Loucy (cell line): ENCODE results near the gene TBCE.

Source experiments
- H2AFZ ChIP-seq: fragments of 200-600 bp; sonication (generic); 2 replicates; pipeline ENCODE4 v1.6.0; 2016; ENCODE audit warnings: antibody characterized with exemption, mild to moderate bottlenecking, low read length, moderate library complexity
- H3F3A ChIP-seq: fragments of 200-600 bp; 2 replicates; pipeline ENCODE4 v1.6.0; 2016; ENCODE audit warnings: antibody characterized with exemption, low read depth, mild to moderate bottlenecking
- H3K27me3 ChIP-seq: fragments of 200-600 bp; sonication (generic); 2 replicates; pipeline ENCODE4 v1.6.1; 2014; ENCODE audit warnings: low read length, mild to moderate bottlenecking; ENCODE audit not compliant: insufficient read depth, poor library complexity, severe bottlenecking
- H3K36me3 ChIP-seq: fragments of 200-600 bp; sonication (generic); 2 replicates; pipeline ENCODE4 v1.6.1; 2016; ENCODE audit warnings: low read length; ENCODE audit not compliant: insufficient read depth
- H3K4me1 ChIP-seq: fragments of 200-600 bp; sonication (generic); 2 replicates; pipeline ENCODE4 v1.5.1; 2014; ENCODE audit warnings: low read length, mild to moderate bottlenecking; ENCODE audit not compliant: insufficient read depth, poor library complexity, severe bottlenecking
- H3K4me2 ChIP-seq: fragments of 200-600 bp; sonication (generic); 2 replicates; pipeline ENCODE4 v1.6.0; 2014; ENCODE audit warnings: antibody characterized with exemption, low read length, low read depth, mild to moderate bottlenecking; ENCODE audit not compliant: poor library complexity, severe bottlenecking
- H3K4me3 ChIP-seq: fragments of 200-600 bp; sonication (generic); 2 replicates; pipeline ENCODE4 v1.5.1; 2014; ENCODE audit warnings: low read length, mild to moderate bottlenecking, mixed read lengths; ENCODE audit not compliant: poor library complexity, severe bottlenecking
- H3K79me2 ChIP-seq: fragments of 200-600 bp; sonication (generic); 2 replicates; pipeline ENCODE4 v1.6.1; 2014; ENCODE audit warnings: low read length; ENCODE audit not compliant: insufficient read depth
- H3K9ac ChIP-seq: fragments of 200-600 bp; sonication (generic); 2 replicates; pipeline ENCODE4 v1.6.0; 2014; ENCODE audit warnings: mild to moderate bottlenecking, low read depth, low read length, moderate library complexity; ENCODE audit not compliant: poor library complexity, severe bottlenecking
- H3K9me2 ChIP-seq: fragments of 200-600 bp; sonication (generic); replicated peaks from 2 replicates; pipeline ENCODE4 v1.6.1; 2016; ENCODE audit warnings: low read depth, low read length, mixed read lengths
- H3K9me3 ChIP-seq: fragments of 200-600 bp; sonication (generic); 2 replicates; pipeline ENCODE4 v1.6.1; 2014; ENCODE audit warnings: mild to moderate bottlenecking, antibody characterized with exemption, low read length, low read depth; ENCODE audit not compliant: insufficient read depth
- H4K20me1 ChIP-seq: fragments of 200-600 bp; sonication (generic); 2 replicates; pipeline ENCODE4 v1.6.0; 2014; ENCODE audit warnings: antibody characterized with exemption, low read length, mild to moderate bottlenecking; ENCODE audit not compliant: insufficient read depth, poor library complexity, severe bottlenecking
- EZH2phosphoT487 ChIP-seq: fragments of 200-600 bp; IDR thresholded peaks from 2 replicates; pipeline ENCODE4 v1.6.1; 2018; ENCODE audit warnings: antibody characterized with exemption, mild to moderate bottlenecking, moderate library complexity, borderline replicate concordance
- TF ChIP-seq, protein P1 (sequence below): fragments of 200-600 bp; sonication (generic); conservative IDR thresholded peaks from 2 replicates; pipeline ENCODE4 v1.5.1; 2014; ENCODE audit warnings: mild to moderate bottlenecking, antibody characterized with exemption, low read length

The TBCE gene, protein sequence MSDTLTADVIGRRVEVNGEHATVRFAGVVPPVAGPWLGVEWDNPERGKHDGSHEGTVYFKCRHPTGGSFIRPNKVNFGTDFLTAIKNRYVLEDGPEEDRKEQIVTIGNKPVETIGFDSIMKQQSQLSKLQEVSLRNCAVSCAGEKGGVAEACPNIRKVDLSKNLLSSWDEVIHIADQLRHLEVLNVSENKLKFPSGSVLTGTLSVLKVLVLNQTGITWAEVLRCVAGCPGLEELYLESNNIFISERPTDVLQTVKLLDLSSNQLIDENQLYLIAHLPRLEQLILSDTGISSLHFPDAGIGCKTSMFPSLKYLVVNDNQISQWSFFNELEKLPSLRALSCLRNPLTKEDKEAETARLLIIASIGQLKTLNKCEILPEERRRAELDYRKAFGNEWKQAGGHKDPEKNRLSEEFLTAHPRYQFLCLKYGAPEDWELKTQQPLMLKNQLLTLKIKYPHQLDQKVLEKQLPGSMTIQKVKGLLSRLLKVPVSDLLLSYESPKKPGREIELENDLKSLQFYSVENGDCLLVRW

DNA sequence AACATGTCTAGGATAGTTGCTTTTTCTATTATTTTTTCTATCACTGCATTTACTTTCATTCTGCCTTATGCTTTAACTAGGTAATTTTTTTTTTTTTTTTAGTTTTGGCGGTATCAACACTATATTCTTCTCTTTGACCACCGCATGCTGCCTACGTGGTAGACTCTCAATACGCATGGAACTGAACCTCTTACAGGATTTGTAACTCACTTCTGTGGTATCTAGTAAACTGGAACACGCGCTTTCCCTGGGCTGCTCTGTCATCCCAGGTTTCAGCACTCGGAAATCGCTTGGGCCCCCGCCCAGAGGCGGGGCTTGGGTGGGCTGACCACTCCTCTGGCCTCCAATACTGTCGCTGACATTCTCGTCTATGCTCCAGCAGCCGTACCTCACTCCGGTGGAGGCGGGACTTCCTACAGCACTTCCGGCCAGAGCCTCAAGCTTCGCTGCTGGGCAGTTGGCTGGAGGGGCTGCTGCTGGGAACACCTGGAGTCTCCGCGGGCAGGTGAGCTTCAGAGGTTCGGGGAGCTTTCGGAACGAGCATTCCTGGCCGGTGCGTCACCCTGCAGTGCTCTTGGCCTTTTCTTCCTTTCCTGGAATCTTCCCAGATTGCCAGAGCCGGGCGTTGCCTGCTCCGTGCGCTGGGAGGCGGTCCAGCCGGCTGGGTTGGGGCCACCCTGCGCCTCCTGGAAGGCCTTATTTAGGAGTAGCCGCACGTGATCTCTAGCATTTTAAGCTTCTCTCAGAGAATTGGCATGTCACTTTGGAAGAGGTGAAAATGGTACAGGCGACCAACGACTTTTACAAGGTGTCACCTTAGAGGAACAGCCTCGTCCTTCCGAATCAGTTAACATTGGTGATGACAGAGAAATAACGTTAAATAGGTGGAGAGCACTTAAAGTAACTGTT lies at the start of gene TBCE:
Gene TBCE, plus strand, starts transcription at position 428 of the 909 bp plus-strand sequence. CDS start 12,623 bp downstream, outside the sequence.
- H3K9me3 ChIP-seq, result no peaks in the 10 kb centered on the region
- H4K20me1 ChIP-seq, result no peaks in the 10 kb centered on the region
- H3K4me1 ChIP-seq, result peaks cover 16% of the 10 kb centered on the region
- H3K9me2 ChIP-seq, result no peaks in the 10 kb centered on the region
- no peaks in the 10 kb centered on the region for H3F3A ChIP-seq
- peak within 1 kb of the TSS; percentile 75 for H3K9ac ChIP-seq
- no peaks in the 10 kb centered on the region for H3K27me3 ChIP-seq
- H3K79me2 ChIP-seq, result peaks cover 25% of the 10 kb centered on the region
- H3K36me3 ChIP-seq, result no peaks in the 10 kb centered on the region
- TF ChIP-seq, protein P1, sequence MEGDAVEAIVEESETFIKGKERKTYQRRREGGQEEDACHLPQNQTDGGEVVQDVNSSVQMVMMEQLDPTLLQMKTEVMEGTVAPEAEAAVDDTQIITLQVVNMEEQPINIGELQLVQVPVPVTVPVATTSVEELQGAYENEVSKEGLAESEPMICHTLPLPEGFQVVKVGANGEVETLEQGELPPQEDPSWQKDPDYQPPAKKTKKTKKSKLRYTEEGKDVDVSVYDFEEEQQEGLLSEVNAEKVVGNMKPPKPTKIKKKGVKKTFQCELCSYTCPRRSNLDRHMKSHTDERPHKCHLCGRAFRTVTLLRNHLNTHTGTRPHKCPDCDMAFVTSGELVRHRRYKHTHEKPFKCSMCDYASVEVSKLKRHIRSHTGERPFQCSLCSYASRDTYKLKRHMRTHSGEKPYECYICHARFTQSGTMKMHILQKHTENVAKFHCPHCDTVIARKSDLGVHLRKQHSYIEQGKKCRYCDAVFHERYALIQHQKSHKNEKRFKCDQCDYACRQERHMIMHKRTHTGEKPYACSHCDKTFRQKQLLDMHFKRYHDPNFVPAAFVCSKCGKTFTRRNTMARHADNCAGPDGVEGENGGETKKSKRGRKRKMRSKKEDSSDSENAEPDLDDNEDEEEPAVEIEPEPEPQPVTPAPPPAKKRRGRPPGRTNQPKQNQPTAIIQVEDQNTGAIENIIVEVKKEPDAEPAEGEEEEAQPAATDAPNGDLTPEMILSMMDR, result no peak
- H3K4me3 ChIP-seq, result peak within 1 kb of the TSS; percentile 86
- H3K4me2 ChIP-seq, result peak within 1 kb of the TSS; percentile 75
- H2AFZ ChIP-seq, result peak within 1 kb of the TSS; percentile 96

DNA sequence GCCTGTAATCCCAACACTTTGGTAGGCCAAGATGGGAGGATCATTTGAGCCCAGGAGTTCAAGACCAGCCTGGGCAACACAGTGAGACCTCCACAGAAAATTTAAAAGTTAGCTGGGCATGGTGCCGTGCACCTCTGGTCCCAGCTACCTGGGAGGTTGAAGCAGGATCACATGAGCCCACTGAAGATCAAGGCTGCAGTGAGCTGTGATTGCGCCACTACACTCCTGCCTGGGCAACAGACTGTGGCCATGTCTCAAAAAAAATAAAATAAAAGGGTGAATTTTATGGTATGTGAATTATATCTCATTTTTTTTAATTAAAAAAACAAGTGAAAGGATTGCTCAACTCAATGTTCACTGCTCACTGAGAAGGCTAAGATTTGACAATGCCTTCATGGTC lies 48.0 kb upstream of the TBCE start:
- no peaks in the 10 kb centered on the region for H3K9me3 ChIP-seq
- H4K20me1 ChIP-seq, result peaks cover 89% of the 10 kb centered on the region
- peaks cover 38% of the 10 kb centered on the region for H3K4me1 ChIP-seq

DNA sequence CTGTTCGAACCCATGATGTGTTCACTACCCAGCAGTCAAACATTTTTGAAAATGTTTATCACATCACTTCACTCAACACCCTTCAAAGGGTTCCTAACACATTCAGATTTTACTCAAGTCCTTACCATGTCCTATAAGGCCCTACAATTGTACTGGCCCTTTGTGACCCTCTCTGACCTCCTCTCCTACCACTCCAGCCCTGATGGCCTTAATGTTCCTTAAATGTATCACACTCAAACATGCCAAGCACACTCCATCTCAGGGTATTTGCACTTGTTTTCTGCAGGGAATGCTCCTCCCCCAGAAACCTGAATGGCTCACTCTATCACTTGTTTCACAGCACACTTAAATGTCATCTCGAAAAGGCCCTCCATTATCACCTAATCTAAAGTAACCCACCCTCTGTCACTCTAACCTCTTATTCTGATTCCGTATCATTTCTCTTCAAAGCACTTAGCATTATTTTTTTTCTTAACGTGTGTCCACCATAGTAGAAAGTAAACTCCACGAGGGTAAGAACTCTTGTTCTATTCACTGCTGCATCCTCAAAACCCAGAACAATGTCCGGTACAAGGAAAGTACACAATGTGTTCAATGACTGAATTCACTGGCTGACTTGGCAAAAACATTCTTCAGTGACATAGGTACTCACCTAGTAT lies 46.6 kb upstream of the TBCE start:
- peak overlapping the region; percentile 93 for H3K4me2 ChIP-seq
- no peaks in the 10 kb centered on the region for H3K27me3 ChIP-seq
- peaks cover 90% of the 10 kb centered on the region for H4K20me1 ChIP-seq
- peaks cover 51% of the 10 kb centered on the region for H3K4me1 ChIP-seq
- H3K9me2 ChIP-seq, result no peaks in the 10 kb centered on the region
- H3K9ac ChIP-seq, result no peak overlapping the region
- no peak overlapping the region for H2AFZ ChIP-seq
- H3K4me3 ChIP-seq, result no peak overlapping the region
- TF ChIP-seq, protein P1, result no peak
- TF ChIP-seq EZH2phosphoT487, result no peak
- no peaks in the 10 kb centered on the region for H3K9me3 ChIP-seq
- no peaks in the 10 kb centered on the region for H3F3A ChIP-seq
- peaks cover 100% of the 10 kb centered on the region for H3K79me2 ChIP-seq
- H3K36me3 ChIP-seq, result peaks cover 20% of the 10 kb centered on the region; the same call in 1 of the 2 replicates

More for the DNA sequence above, 48.0 kb upstream of the TBCE start:
- Histone ChIP-seq H3K4me2 (peak overlapping the region; percentile 35), H3K79me2 (peaks cover 98% of the 10 kb centered on the region), H3K27me3 (no peaks in the 10 kb centered on the region), H3K9me2 (no peaks in the 10 kb centered on the region), H3F3A (no peaks in the 10 kb centered on the region), H3K9ac (no peak overlapping the region), H3K4me3 (no peak overlapping the region), H3K36me3 (peaks cover 20% of the 10 kb centered on the region; the same call in 1 of the 2 replicates), H2AFZ (no peak overlapping the region)
- TF ChIP-seq EZH2phosphoT487, result no peak
- TF ChIP-seq, protein P1, result no peak
